Cardiac muscle cell (in vitro differentiated cells and primary cell): Measurements from ENCODE around the gene CSGALNACT2. TPM values are rescaled to one million over a fixed set of nuclear protein-coding genes. Genes with fewer than 3 reads are reported as not detected.

Experiments used
- DNase-seq, 2 donors: peaks; one replicate each; pipeline versions ENCODE4 v3.0.0 to v3.0.0-alpha.2; 2010 to 2017; ENCODE audit warnings: low read depth in 1 of 2, low spot score in 1 of 2
- H3K27ac ChIP-seq: fragments of 200-600 bp; sonication (generic); 2 replicates; pipeline ENCODE4 v1.5.1; 2016
- H3K27me3 ChIP-seq: fragments of 200-600 bp; sonication (generic); 2 replicates; pipeline ENCODE4 v1.6.0; 2016; ENCODE audit warnings: control low read depth
- H3K36me3 ChIP-seq: fragments of 200-600 bp; sonication (generic); 2 replicates; pipeline ENCODE4 v1.5.1; 2016; ENCODE audit warnings: control low read depth
- H3K4me1 ChIP-seq: fragments of 200-600 bp; sonication (generic); 2 replicates; pipeline ENCODE4 v1.8.1; 2017; ENCODE audit warnings: low read depth, mild to moderate bottlenecking, mixed run types
- H3K4me3 ChIP-seq: fragments of 200-600 bp; sonication (generic); 2 replicates; pipeline ENCODE4 v1.5.1; 2016; ENCODE audit warnings: mild to moderate bottlenecking
- H3K9me3 ChIP-seq: fragments of 200-600 bp; sonication (generic); 2 replicates; pipeline ENCODE4 v1.5.1; 2017; ENCODE audit warnings: low read depth, mild to moderate bottlenecking, control low read depth
- CTCF ChIP-seq: IDR thresholded peaks from 2 replicates; pipeline ENCODE4 v1.5.1; 2012; ENCODE audit warnings: low read depth, mild to moderate bottlenecking, low read length
- polyA plus RNA-seq: library from polyadenylated mRNA; unstranded; fragments of >200 nt; fragmentation: Nextera tagmentation; extraction: Ambion mirVana; gene quantifications from 2 replicates; pipeline ENCODE4 v1.2.1, GENCODE V29; 2016
- total RNA-seq: library from RNA; depleted of rRNA; stranded (reverse); fragments of >200 nt; gene quantifications from 2 replicates; pipeline ENCODE4 v1.2.3, GENCODE V29; 2016

The CSGALNACT2 gene
- total and polyA plus RNA-seq, 2 experiments from 2014 or later, result 8.3 to 9.9 TPM

- DNase-seq, result peak in 1 of 2 donors; percentile 46
- TF ChIP-seq CTCF, result peak; percentile 15
Observed at GRCh38 chr10:43221419-43222209, 83.4 kb downstream of the CSGALNACT2 start.

DNA sequence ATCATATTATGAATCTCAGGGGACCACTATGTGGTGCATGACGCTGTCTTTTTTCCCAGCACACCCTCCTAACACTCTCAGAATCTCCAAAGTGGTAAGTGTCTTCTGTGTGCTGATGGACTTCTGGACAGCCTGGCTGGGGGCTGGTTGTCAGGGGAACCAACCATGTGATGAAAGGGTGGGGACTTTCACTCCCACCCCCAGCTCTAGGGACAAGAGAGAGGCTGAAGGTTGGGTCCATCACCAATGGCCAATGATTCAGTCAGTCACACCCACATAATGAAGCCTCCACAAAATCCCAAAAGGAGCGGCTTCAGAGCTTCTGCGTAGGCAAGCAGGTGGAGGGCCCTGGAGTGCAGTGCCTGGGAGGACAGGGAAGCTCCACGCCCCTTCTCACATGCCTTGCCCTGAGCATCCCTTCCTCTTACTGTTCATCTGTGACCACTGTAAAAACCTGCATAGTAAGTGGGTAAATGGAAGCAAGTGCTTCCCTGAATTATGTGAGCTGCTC is 84.0 kb downstream of the CSGALNACT2 start:
- Histone ChIP-seq H3K4me1 (no peaks in the 10 kb centered on the region), H3K9me3 (no peaks in the 10 kb centered on the region), H3K27me3 (peaks cover 44% of the 10 kb centered on the region), H3K36me3 (no peaks in the 10 kb centered on the region), H3K27ac (no peak overlapping the region), H3K4me3 (no peak overlapping the region)
- no peak for DNase-seq
- no peak for TF ChIP-seq CTCF

More at GRCh38 chr10:43221419-43222209, 83.4 kb downstream of the CSGALNACT2 start:
- no peak overlapping the region for H3K27ac ChIP-seq
- H3K9me3 ChIP-seq, result no peaks in the 10 kb centered on the region
- H3K4me3 ChIP-seq, result no peak overlapping the region
- no peaks in the 10 kb centered on the region for H3K36me3 ChIP-seq
- peaks cover 37% of the 10 kb centered on the region for H3K27me3 ChIP-seq
- H3K4me1 ChIP-seq, result no peaks in the 10 kb centered on the region

- DNase-seq, result no peak
- no peaks in the 10 kb centered on the region for H3K36me3 ChIP-seq
- TF ChIP-seq CTCF, result no peak
- H3K27me3 ChIP-seq, result peaks cover 52% of the 10 kb centered on the region
- no peaks in the 10 kb centered on the region for H3K9me3 ChIP-seq
- H3K4me1 ChIP-seq, result no peaks in the 10 kb centered on the region
- no peak overlapping the region for H3K4me3 ChIP-seq
- H3K27ac ChIP-seq, result no peak overlapping the region
Observed at GRCh38 chr10:43223056-43223455, 84.8 kb downstream of the CSGALNACT2 start.

- no peak for DNase-seq
- Histone ChIP-seq H3K4me1 (no peaks in the 10 kb centered on the region), H3K27ac (no peak overlapping the region), H3K27me3 (peaks cover 64% of the 10 kb centered on the region), H3K4me3 (no peak overlapping the region), H3K9me3 (no peaks in the 10 kb centered on the region), H3K36me3 (no peaks in the 10 kb centered on the region)
- no peak for TF ChIP-seq CTCF
Observed at GRCh38 chr10:43224321-43224720, 86.1 kb downstream of the CSGALNACT2 start.

- no peak for TF ChIP-seq CTCF
- Histone ChIP-seq H3K27ac (no peak overlapping the region), H3K36me3 (no peaks in the 10 kb centered on the region), H3K27me3 (peaks cover 73% of the 10 kb centered on the region), H3K4me3 (no peak overlapping the region), H3K4me1 (no peaks in the 10 kb centered on the region), H3K9me3 (no peaks in the 10 kb centered on the region)
- no peak for DNase-seq
Observed at GRCh38 chr10:43225004-43225786, 87.0 kb downstream of the CSGALNACT2 start.
